ENCODE measurements around the gene TSR1.

The TSR1 gene

GRCh38 chr17:2374549-2375285 is 38.5 kb upstream of the TSR1 start:
- no peaks in the 10 kb centered on the region for H3K4me1 ChIP-seq (ENCODE audit: insufficient read depth, low read length)
- peaks cover 55% of the 10 kb centered on the region for H3K36me3 ChIP-seq (ENCODE audit: insufficient read depth, low read length)
- no peaks in the 10 kb centered on the region for H3K9me3 ChIP-seq (ENCODE audit: low read length)
- no peak overlapping the region for H2AFZ ChIP-seq (ENCODE audit: low read depth, low read length)
- H3K27me3 ChIP-seq (ENCODE audit: insufficient read depth, low read length): no peaks in the 10 kb centered on the region
- no peak overlapping the region for H3K4me3 ChIP-seq (ENCODE audit: low read length)

- Histone ChIP-seq H3K9me3 (ENCODE audit: low read length) (no peaks in the 10 kb centered on the region), H3K36me3 (ENCODE audit: insufficient read depth, low read length) (peaks cover 46% of the 10 kb centered on the region), H3K4me1 (ENCODE audit: insufficient read depth, low read length) (no peaks in the 10 kb centered on the region), H3K27me3 (ENCODE audit: insufficient read depth, low read length) (no peaks in the 10 kb centered on the region), H2AFZ (ENCODE audit: low read depth, low read length) (no peak overlapping the region), H3K4me3 (ENCODE audit: low read length) (no peak overlapping the region)
These were observed 36.9 kb upstream of the TSR1 start for GRCh38 chr17:2373179-2373578.

- no peaks in the 10 kb centered on the region for H3K27me3 ChIP-seq (ENCODE audit: insufficient read depth, low read length)
- no peaks in the 10 kb centered on the region for H3K4me1 ChIP-seq (ENCODE audit: insufficient read depth, low read length)
- H3K9me3 ChIP-seq (ENCODE audit: low read length): no peaks in the 10 kb centered on the region
- peaks cover 42% of the 10 kb centered on the region for H3K36me3 ChIP-seq (ENCODE audit: insufficient read depth, low read length)
- no peak overlapping the region for H2AFZ ChIP-seq (ENCODE audit: low read depth, low read length)
- no peak overlapping the region for H3K4me3 ChIP-seq (ENCODE audit: low read length)
These were observed 36.4 kb upstream of the TSR1 start for GRCh38 chr17:2372681-2373080.

- Histone ChIP-seq H3K9me3 (ENCODE audit: low read length) (no peaks in the 10 kb centered on the region), H3K27me3 (ENCODE audit: insufficient read depth, low read length) (no peaks in the 10 kb centered on the region), H3K4me3 (ENCODE audit: low read length) (no peak overlapping the region), H2AFZ (ENCODE audit: low read depth, low read length) (no peak overlapping the region), H3K36me3 (ENCODE audit: insufficient read depth, low read length) (peaks cover 40% of the 10 kb centered on the region), H3K4me1 (ENCODE audit: insufficient read depth, low read length) (no peaks in the 10 kb centered on the region)
These were observed 35.9 kb upstream of the TSR1 start for GRCh38 chr17:2372180-2372579.

DNA sequence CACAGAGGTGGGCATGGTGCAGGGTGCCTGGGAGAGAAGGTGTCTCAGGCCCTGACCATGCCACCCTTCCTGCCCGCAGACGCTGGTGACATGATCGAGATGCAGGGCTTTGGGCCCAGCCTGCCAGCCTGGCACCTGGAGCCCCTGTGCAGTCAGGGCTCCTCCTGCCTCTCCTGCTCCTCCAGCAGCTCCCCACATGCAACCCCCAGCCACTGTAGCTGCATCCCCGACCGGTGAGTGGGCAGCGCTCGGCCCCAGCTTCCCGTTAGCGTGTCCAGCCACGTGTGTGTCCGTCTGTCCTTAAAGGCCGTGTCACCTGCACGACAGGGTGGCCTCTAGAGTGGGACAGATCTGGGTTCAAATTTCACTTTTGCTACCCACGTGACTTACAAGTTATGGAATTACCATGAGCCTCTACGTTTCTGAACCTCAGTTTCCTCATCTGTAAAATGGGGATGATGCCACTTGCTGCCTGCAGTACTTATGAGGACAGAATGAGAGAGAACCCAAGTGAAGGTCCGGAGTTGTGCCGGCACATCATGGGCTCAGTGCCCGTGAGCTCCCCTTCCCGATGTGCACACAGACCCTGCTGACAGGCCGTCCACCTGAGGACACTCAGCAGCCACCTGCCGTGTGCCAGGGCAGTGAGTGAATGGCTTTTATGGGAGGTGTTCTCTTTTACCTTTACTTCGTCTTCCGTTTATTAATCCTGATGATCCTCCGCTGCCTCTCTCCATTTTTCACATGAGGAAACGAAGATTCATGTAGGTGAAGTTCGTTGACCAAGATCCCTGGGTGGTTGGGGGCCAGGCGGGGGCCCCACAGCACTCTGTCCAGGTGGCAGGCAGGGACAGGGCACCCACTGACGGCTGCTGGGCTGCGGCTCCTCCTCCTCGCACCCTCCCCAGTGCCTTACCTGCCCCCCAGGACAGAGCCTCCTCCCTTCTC is 35.2 kb upstream of the TSR1 start:
- H3K9me3 ChIP-seq (ENCODE audit: low read length): no peaks in the 10 kb centered on the region
- peaks cover 34% of the 10 kb centered on the region for H3K36me3 ChIP-seq (ENCODE audit: insufficient read depth, low read length)
- no peaks in the 10 kb centered on the region for H3K4me1 ChIP-seq (ENCODE audit: insufficient read depth, low read length)
- no peaks in the 10 kb centered on the region for H3K27me3 ChIP-seq (ENCODE audit: insufficient read depth, low read length)
- H3K4me3 ChIP-seq (ENCODE audit: low read length): no peak overlapping the region
- no peak overlapping the region for H2AFZ ChIP-seq (ENCODE audit: low read depth, low read length)

GRCh38 chr17:2370211-2370589 is 33.9 kb upstream of the TSR1 start:
- H3K27me3 ChIP-seq (ENCODE audit: insufficient read depth, low read length): no peaks in the 10 kb centered on the region
- H3K36me3 ChIP-seq (ENCODE audit: insufficient read depth, low read length): peaks cover 33% of the 10 kb centered on the region
- no peaks in the 10 kb centered on the region for H3K9me3 ChIP-seq (ENCODE audit: low read length)
- no peak overlapping the region for H3K4me3 ChIP-seq (ENCODE audit: low read length)
- no peaks in the 10 kb centered on the region for H3K4me1 ChIP-seq (ENCODE audit: insufficient read depth, low read length)
- H2AFZ ChIP-seq (ENCODE audit: low read depth, low read length): no peak overlapping the region

DNA sequence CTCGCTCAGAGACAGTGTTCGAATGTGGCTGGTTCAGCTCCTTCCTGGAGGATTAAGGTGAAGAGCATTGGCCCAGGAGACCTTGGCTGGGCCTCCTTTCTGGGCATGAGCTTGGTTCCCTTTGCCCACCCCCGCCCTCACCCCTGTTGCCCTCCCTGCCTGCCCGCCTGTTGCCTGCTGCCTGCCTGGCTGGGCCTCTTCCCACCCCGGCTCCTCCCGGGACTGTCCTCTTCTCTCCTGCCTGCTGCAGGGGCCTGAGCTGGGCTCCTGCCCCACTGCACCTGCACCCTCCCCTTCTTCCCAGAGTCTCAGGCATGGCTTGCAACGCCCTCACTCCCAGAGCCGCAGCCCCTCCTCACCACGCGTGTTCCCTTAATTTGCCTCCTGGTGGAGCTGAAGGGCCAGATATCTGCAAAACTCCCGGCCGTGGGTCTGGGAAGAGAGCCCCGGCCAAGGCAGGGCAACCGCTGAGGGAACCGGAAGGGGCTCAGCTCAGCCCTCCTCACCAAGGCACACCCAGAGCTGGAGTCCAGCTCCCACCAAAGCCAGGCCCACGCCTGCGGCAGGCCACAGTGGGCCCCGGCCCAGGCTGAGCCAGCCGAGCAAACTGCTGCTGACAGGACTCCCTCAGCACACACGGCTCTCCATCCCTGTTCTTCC is 33.4 kb upstream of the TSR1 start:
- no peaks in the 10 kb centered on the region for H3K9me3 ChIP-seq (ENCODE audit: low read length)
- H3K36me3 ChIP-seq (ENCODE audit: insufficient read depth, low read length): peaks cover 35% of the 10 kb centered on the region
- H3K4me3 ChIP-seq (ENCODE audit: low read length): no peak overlapping the region
- no peak overlapping the region for H2AFZ ChIP-seq (ENCODE audit: low read depth, low read length)
- no peaks in the 10 kb centered on the region for H3K4me1 ChIP-seq (ENCODE audit: insufficient read depth, low read length)
- no peaks in the 10 kb centered on the region for H3K27me3 ChIP-seq (ENCODE audit: insufficient read depth, low read length)

- H3K27me3 ChIP-seq (ENCODE audit: insufficient read depth, low read length): no peaks in the 10 kb centered on the region
- peaks cover 39% of the 10 kb centered on the region for H3K36me3 ChIP-seq (ENCODE audit: insufficient read depth, low read length)
- no peak overlapping the region for H2AFZ ChIP-seq (ENCODE audit: low read depth, low read length)
- H3K4me1 ChIP-seq (ENCODE audit: insufficient read depth, low read length): no peaks in the 10 kb centered on the region
- no peaks in the 10 kb centered on the region for H3K9me3 ChIP-seq (ENCODE audit: low read length)
- H3K4me3 ChIP-seq (ENCODE audit: low read length): no peak overlapping the region
These were observed 32.8 kb upstream of the TSR1 start for GRCh38 chr17:2369039-2369438.

DNA sequence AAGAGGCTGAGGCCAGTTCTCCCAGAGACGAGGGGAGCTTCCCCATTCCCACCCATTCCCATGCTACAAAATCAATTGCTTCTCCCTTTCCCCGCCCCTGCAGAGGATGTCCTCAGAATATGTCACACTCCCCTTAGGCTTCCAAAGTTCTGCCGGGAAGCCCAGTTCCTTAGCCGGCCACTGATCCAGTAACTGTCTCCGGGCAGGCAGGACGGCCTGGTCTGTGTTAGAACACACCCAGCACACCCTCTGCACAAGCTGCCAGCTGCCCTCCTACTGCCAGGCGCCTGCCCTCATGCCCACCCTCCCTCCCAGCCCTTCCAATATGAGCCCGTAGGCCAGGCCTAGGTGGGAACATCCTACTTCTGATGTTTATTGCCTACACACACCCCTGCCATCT is 32.1 kb upstream of the TSR1 start:
- no peaks in the 10 kb centered on the region for H3K27me3 ChIP-seq (ENCODE audit: insufficient read depth, low read length)
- peaks cover 40% of the 10 kb centered on the region for H3K36me3 ChIP-seq (ENCODE audit: insufficient read depth, low read length)
- no peak overlapping the region for H3K4me3 ChIP-seq (ENCODE audit: low read length)
- H3K9me3 ChIP-seq (ENCODE audit: low read length): no peaks in the 10 kb centered on the region
- H2AFZ ChIP-seq (ENCODE audit: low read depth, low read length): no peak overlapping the region
- no peaks in the 10 kb centered on the region for H3K4me1 ChIP-seq (ENCODE audit: insufficient read depth, low read length)

DNA sequence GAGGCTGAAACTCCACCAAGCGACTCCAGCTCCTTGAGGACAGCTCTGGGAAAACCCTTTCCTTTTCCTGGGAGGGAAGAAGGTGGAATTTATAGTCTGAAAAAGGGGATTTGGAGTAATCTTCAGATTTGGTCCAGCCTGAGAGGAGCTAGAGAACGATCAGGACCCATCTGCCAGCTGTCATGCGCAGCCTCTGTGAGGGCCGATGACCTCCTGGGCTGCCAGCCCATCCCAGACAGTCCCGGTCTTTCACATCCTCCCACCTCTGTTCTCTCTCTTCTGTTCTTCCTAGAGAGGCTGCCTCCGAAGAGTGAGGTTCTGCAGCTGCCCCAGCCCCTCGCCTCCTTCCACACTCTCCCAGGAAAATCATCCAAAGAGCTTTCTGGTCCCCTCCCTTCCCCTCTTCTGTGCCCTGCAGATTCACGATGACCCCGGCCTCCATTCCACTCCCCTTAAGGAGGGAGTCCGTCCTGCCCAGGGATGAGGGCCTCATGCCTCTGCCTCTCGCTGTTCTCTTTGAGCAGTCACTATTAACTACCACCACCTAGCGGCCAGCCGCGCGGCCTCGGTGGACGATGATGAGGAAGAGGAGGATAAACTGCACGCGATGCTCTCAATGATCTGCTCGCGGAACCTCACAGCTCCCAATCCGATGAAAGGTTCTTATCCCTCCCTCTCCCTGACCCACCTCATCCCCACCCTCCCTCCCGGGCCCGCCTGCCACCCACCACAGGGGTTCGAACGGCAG is 30.7 kb upstream of the TSR1 start:
- Histone ChIP-seq H3K4me3 (ENCODE audit: low read length) (no peak overlapping the region), H3K4me1 (ENCODE audit: insufficient read depth, low read length) (no peaks in the 10 kb centered on the region), H3K27me3 (ENCODE audit: insufficient read depth, low read length) (no peaks in the 10 kb centered on the region), H2AFZ (ENCODE audit: low read depth, low read length) (no peak overlapping the region), H3K36me3 (ENCODE audit: insufficient read depth, low read length) (peaks cover 41% of the 10 kb centered on the region), H3K9me3 (ENCODE audit: low read length) (no peaks in the 10 kb centered on the region)

- peaks cover 40% of the 10 kb centered on the region for H3K36me3 ChIP-seq (ENCODE audit: insufficient read depth, low read length)
These were observed 28.9 kb upstream of the TSR1 start for GRCh38 chr17:2365132-2365531.

DNA sequence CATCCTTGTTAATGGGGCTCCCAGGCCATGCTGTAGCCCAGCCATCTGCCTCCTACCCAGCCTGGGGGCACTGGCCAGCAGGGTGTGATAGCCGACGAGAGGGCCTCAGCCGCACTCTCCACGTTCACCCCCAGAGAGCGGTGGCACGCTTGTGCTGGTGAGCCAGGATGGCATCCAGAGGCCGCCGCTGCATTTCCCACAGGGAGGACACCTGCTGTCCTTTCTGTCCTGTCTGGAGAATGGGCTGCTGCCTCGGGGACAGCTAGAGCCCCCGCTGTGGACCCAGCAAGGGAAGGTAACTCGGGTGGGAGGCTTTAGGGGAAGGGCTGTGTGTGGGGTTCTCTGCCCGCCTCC is 28.5 kb upstream of the TSR1 start:
- Histone ChIP-seq H3K4me1 (ENCODE audit: insufficient read depth, low read length) (no peaks in the 10 kb centered on the region), H3K36me3 (ENCODE audit: insufficient read depth, low read length) (peaks cover 40% of the 10 kb centered on the region), H3K9me3 (ENCODE audit: low read length) (no peaks in the 10 kb centered on the region), H3K4me3 (ENCODE audit: low read length) (no peak overlapping the region), H2AFZ (ENCODE audit: low read depth, low read length) (no peak overlapping the region), H3K27me3 (ENCODE audit: insufficient read depth, low read length) (no peaks in the 10 kb centered on the region)

More at GRCh38 chr17:2365132-2365531, 28.9 kb upstream of the TSR1 start:
- Histone ChIP-seq H3K4me3 (ENCODE audit: low read length) (no peak overlapping the region), H2AFZ (ENCODE audit: low read depth, low read length) (no peak overlapping the region), H3K4me1 (ENCODE audit: insufficient read depth, low read length) (no peaks in the 10 kb centered on the region), H3K27me3 (ENCODE audit: insufficient read depth, low read length) (no peaks in the 10 kb centered on the region), H3K9me3 (ENCODE audit: low read length) (no peaks in the 10 kb centered on the region)

Data from neuron (in vitro differentiated cells).